Neuron (in vitro differentiated cells): ENCODE measurements around the gene ABCC10.
A peak's percentile ranks its signal among the peaks of the same experiment; 100 is the strongest.

ENCODE experiments used
- H2AFZ ChIP-seq: one replicate; pipeline ENCODE4 v1.6.1; 2013; ENCODE audit warnings: low read depth, mild to moderate bottlenecking, inconsistent platforms, low read length, moderate library complexity
- H3K27me3 ChIP-seq: one replicate; pipeline ENCODE4 v1.6.1; 2013; ENCODE audit warnings: low read length; ENCODE audit not compliant: insufficient read depth
- H3K36me3 ChIP-seq: one replicate; pipeline ENCODE4 v1.6.1; 2013; ENCODE audit warnings: low read length; ENCODE audit not compliant: insufficient read depth
- H3K4me1 ChIP-seq: one replicate; pipeline ENCODE4 v1.6.1; 2013; ENCODE audit warnings: low read length; ENCODE audit not compliant: insufficient read depth
- H3K4me3 ChIP-seq: 2 replicates; pipeline ENCODE4 v1.5.1; 2013; ENCODE audit warnings: mild to moderate bottlenecking, low read length, moderate library complexity
- H3K9me3 ChIP-seq: one replicate; pipeline ENCODE4 v1.6.1; 2013; ENCODE audit warnings: low read length

Gene ABCC10

GRCh38 chr6:43471399-43471798 lies 44.1 kb downstream of the ABCC10 start:
- no peak overlapping the region for H3K4me3 ChIP-seq
- H2AFZ ChIP-seq: no peak overlapping the region
- H3K36me3 ChIP-seq: no peaks in the 10 kb centered on the region
- no peaks in the 10 kb centered on the region for H3K9me3 ChIP-seq
- H3K27me3 ChIP-seq: no peaks in the 10 kb centered on the region
- peaks cover 7% of the 10 kb centered on the region for H3K4me1 ChIP-seq

GRCh38 chr6:43472515-43472914 lies 45.2 kb downstream of the ABCC10 start:
- Histone ChIP-seq H3K4me1 (peaks cover 11% of the 10 kb centered on the region), H3K9me3 (no peaks in the 10 kb centered on the region), H3K4me3 (no peak overlapping the region), H3K36me3 (no peaks in the 10 kb centered on the region), H3K27me3 (no peaks in the 10 kb centered on the region), H2AFZ (no peak overlapping the region)

- Histone ChIP-seq H3K4me3 (no peak overlapping the region), H3K9me3 (no peaks in the 10 kb centered on the region), H2AFZ (no peak overlapping the region), H3K36me3 (no peaks in the 10 kb centered on the region), H3K4me1 (peaks cover 17% of the 10 kb centered on the region), H3K27me3 (no peaks in the 10 kb centered on the region)
Observed at GRCh38 chr6:43475516-43475915, 48.2 kb downstream of the ABCC10 start.

GRCh38 chr6:43476746-43477145 lies 49.4 kb downstream of the ABCC10 start:
- H3K9me3 ChIP-seq: no peaks in the 10 kb centered on the region
- H3K27me3 ChIP-seq: no peaks in the 10 kb centered on the region
- H3K4me3 ChIP-seq: peak overlapping the region; percentile 65
- no peaks in the 10 kb centered on the region for H3K36me3 ChIP-seq
- peak overlapping the region; percentile 95 for H2AFZ ChIP-seq
- H3K4me1 ChIP-seq: peaks cover 20% of the 10 kb centered on the region

- no peaks in the 10 kb centered on the region for H3K27me3 ChIP-seq
- H3K4me1 ChIP-seq: peaks cover 20% of the 10 kb centered on the region
- H3K4me3 ChIP-seq: peak within 1 kb of the TSS; percentile 65
- no peaks in the 10 kb centered on the region for H3K36me3 ChIP-seq
- H2AFZ ChIP-seq: peak within 1 kb of the TSS; percentile 95
- H3K9me3 ChIP-seq: no peaks in the 10 kb centered on the region
Observed at GRCh38 chr6:43477235-43478007, 50.1 kb downstream of the ABCC10 start, which contains the start of gene TJAP1. TJAP1 (plus strand) TSS chr6:43477570; CDS start chr6:43499002, 21,432 bp downstream.

GRCh38 chr6:43478008-43478372 lies 50.6 kb downstream of the ABCC10 start:
- no peaks in the 10 kb centered on the region for H3K27me3 ChIP-seq
- H3K36me3 ChIP-seq: no peaks in the 10 kb centered on the region
- no peak overlapping the region for H2AFZ ChIP-seq
- H3K4me1 ChIP-seq: peaks cover 20% of the 10 kb centered on the region
- no peaks in the 10 kb centered on the region for H3K9me3 ChIP-seq
- H3K4me3 ChIP-seq: peak overlapping the region; percentile 65

GRCh38 chr6:43481075-43481474 lies 53.7 kb downstream of the ABCC10 start:
- Histone ChIP-seq H3K36me3 (no peaks in the 10 kb centered on the region), H3K4me1 (peaks cover 20% of the 10 kb centered on the region), H3K9me3 (no peaks in the 10 kb centered on the region), H3K27me3 (no peaks in the 10 kb centered on the region), H2AFZ (no peak overlapping the region), H3K4me3 (no peak overlapping the region)

GRCh38 chr6:43481591-43482236 lies 54.4 kb downstream of the ABCC10 start:
- peaks cover 3% of the 10 kb centered on the region for H3K36me3 ChIP-seq
- H3K4me3 ChIP-seq: no peak overlapping the region
- no peak overlapping the region for H2AFZ ChIP-seq
- no peaks in the 10 kb centered on the region for H3K27me3 ChIP-seq
- H3K9me3 ChIP-seq: no peaks in the 10 kb centered on the region
- peaks cover 20% of the 10 kb centered on the region for H3K4me1 ChIP-seq

- no peak overlapping the region for H3K4me3 ChIP-seq
- no peaks in the 10 kb centered on the region for H3K4me1 ChIP-seq
- H3K36me3 ChIP-seq: peaks cover 6% of the 10 kb centered on the region
- no peak overlapping the region for H2AFZ ChIP-seq
- H3K27me3 ChIP-seq: no peaks in the 10 kb centered on the region
- H3K9me3 ChIP-seq: no peaks in the 10 kb centered on the region
Observed at GRCh38 chr6:43488667-43489276, 61.4 kb downstream of the ABCC10 start.

- Histone ChIP-seq H3K4me1 (no peaks in the 10 kb centered on the region), H3K9me3 (no peaks in the 10 kb centered on the region), H2AFZ (no peak overlapping the region), H3K36me3 (peaks cover 6% of the 10 kb centered on the region), H3K27me3 (no peaks in the 10 kb centered on the region), H3K4me3 (no peak overlapping the region)
Observed at GRCh38 chr6:43489277-43490072, 62.1 kb downstream of the ABCC10 start.

GRCh38 chr6:43490523-43490939 lies 63.2 kb downstream of the ABCC10 start:
- peaks cover 6% of the 10 kb centered on the region for H3K36me3 ChIP-seq
- H2AFZ ChIP-seq: no peak overlapping the region
- no peaks in the 10 kb centered on the region for H3K27me3 ChIP-seq
- no peak overlapping the region for H3K4me3 ChIP-seq
- H3K4me1 ChIP-seq: no peaks in the 10 kb centered on the region
- H3K9me3 ChIP-seq: no peaks in the 10 kb centered on the region

GRCh38 chr6:43491750-43492661 lies 64.7 kb downstream of the ABCC10 start:
- H2AFZ ChIP-seq: no peak overlapping the region
- no peaks in the 10 kb centered on the region for H3K9me3 ChIP-seq
- peaks cover 2% of the 10 kb centered on the region for H3K36me3 ChIP-seq
- no peak overlapping the region for H3K4me3 ChIP-seq
- no peaks in the 10 kb centered on the region for H3K27me3 ChIP-seq
- no peaks in the 10 kb centered on the region for H3K4me1 ChIP-seq
